ENCODE data around the gene HSBP1.
A peak's percentile ranks its signal among the peaks of the same experiment; 100 is the strongest.

Gene HSBP1

DNA sequence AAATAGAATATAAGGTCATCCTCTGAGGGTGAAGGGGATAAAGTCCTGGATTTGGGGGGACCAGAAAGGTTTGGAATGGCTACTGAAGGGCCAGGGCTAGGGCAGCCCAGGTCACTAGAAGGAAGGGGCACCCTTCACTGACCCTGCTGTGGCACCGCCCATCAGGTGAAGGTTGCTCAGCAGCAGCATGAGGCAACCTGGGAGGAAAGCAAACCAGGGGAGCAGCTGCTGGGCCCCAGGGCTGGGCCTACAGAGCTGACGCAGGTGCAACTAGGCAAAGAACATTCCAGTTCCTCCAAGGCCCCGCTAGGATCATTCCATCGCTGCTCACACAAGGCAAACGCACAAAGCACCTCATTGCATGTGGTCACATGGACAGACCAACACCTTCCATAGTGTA lies 3.4 kb upstream of the HSBP1 start:
- no peak for DNase-seq

DNA sequence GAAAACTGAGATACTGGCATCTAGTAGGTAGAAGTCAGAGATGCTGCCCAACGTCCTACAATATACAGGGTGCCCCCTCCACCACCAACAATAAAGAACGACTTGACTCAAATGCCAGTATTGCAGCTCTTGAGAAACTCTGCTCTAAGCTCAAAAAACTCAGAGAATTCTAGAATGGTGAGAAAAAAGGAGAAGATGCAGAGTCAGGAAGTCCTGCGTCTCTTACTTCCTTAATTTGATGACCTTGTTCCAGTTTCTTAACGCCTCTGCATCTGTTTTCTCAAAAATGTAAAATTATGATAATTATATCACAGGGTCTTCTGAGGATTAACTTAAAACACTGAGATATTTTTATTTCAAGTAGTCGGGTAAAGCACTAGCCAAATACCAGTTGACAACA lies 1.7 kb upstream of the HSBP1 start:
- DNase-seq: peak; percentile 85 to 90

DNA sequence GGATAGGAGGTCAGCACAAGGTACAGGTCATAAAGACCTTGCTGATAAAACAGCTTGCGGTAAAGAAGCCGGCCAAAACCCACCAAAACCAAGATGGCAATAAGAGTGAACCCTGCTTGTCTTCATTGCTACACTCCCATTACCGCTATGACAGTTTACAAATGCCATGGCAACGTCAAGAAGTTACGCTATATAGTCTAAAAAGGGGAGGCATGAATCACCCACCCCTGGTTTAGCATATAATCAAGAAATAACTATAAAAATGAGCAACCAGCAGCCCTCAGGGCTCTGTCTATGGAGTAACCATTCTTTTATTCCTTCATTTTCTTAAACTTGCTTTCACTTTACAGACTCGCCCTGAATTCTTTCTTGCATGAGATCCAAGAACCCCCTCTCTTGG lies 1.0 kb upstream of the HSBP1 start:
- no peak for DNase-seq

DNA sequence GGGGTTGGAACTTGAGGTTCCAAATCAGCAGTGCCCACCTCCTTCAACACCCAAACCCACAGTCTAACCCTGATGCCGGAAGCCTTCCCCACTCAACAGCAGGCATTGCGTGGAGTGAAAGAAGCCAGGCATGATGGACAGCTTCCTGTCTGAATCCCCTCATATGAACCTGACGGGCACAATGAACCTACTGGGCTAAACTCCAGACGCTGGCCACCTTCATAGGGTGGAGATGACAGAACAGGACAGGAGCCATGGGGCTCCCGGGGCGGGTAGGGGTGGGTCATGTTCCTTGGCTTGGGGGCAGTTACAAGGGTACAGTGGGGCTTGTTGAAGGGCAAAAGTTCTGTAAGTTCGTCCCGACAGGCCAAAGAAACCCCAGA lies 460 bp upstream of the HSBP1 start:
- DNase-seq: no peak

DNA sequence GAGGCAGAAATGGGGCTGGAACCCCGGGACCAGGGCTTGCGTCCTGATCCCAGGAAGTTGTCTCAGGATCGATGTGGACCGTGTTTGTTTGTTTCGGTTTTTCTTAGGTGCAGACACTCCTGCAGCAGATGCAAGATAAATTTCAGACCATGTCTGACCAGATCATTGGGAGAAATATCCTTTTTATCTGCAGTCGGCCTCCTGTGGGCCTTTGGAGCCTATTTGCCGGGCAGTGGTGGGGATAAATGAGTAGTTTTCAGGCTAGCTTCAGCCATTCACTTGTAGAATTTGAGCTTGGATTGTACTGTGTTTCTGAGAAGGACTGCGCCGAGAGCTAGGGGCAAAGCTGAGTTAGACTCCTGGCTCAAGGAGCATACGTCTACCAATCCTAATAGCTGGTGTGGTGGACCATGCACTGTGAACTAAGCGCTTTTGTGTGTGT lies 816 bp downstream of the HSBP1 start:
- no peak for DNase-seq

DNA sequence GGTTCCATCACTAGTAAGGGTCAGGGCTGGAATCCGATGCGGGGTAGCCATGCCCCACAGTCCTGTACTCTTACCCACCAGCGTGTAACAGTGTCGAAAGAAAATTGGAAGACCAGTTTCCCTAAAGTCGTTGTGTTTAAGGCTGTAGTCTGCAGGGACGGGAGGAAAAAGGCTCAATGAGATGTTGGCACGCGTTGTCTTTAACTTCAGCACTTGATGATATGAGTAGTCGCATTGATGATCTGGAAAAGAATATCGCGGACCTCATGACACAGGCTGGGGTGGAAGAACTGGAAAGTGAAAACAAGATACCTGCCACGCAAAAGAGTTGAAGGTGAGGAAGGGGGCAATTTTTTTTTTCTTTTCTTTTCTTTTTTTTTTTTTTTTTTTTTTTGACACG lies 1.3 kb downstream of the HSBP1 start:
- no peak for DNase-seq

DNA sequence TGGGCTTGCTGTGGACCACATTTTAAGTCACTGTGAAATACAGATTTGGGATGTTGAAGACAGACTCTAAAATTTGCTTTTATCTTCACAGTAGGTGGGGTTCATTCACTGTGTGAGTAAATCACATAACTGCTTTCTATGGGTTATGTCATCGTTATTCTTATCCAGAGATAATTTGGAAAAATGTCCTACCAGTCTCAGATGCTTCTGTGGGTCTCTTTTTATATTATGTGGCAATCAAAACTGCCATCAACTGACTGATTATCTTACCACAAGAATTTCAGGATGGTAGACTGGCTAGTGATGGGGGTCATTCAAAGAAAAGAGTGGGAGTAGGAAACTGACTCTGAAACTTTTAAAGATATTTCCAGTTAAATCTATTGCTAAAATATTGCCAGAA lies 3.1 kb downstream of the HSBP1 start:
- no peak for DNase-seq

DNA sequence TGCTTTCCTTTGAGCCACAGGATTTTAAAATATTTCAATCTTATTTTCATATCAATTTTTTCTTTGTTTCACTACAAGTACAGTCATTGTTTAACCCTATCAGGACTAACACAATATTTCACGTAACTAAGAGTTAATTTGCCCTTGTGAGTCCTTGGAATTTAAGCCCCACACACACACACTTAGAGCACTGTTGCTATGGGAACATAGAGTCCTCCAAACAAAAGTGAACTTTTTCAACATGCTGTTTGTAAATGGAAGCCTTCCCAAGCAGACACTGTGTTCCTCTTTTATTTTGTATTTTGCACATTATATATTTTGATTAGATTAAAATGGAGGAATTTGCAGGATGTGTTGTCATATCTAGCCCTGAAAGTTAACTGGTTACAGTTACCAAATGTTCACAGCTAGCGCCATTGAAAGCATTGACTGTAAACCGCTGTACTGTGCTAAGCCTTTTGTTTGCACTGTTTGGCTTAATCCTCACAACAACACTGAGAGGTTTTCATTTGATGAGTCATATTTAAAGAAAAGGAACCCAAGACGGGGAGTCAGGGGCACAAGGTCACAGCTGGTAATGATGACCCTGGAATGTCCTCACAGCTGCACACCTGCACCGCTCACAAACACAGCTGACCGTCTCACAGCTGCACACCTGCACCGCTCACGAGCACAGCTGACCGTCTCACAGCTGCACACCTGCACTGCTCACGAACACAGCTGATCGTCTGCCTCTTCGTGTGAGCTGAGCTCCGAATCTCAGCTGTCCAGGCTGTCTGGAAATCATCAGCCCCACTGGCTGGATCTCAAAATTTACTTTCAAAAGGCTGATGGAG lies 6.3 kb downstream of the HSBP1 start:
- peak in 1 of 2 experiments; percentile 14 for DNase-seq

DNA sequence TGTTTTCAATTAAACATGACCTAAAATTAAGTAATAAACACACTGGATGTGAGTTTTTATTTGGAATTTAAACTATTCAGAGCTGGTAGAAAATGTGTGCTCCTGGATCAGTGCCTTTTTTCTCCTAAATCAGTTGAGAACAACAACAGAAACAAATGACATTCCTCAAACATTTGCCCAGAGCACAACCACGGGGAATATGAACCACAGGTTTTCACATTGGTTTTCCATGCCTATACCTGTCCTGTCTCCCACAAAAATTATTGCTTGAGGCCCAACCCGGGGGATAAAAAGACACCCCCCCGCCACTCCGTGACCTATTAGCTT lies 6.8 kb downstream of the HSBP1 start:
- DNase-seq: no peak

DNA sequence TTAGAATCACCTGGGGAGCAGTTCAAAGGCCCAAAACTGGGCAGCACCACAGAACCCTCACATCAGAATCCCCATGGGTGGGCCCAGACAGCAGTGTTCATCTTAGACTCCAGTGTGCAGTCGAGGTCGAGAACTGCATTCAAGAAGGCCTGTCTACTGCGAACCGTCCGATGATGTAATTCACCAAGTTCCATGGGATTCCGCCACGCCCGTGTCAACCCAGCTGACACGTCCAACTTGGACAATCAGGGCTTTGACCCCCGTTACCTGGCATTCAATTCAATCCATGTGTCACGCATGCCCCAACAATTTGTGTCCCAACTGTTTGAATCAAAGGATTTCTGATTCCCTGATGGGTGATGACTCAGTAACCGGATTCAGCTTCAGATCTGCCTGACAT lies 9.2 kb downstream of the HSBP1 start:
- no peak for DNase-seq

DNA sequence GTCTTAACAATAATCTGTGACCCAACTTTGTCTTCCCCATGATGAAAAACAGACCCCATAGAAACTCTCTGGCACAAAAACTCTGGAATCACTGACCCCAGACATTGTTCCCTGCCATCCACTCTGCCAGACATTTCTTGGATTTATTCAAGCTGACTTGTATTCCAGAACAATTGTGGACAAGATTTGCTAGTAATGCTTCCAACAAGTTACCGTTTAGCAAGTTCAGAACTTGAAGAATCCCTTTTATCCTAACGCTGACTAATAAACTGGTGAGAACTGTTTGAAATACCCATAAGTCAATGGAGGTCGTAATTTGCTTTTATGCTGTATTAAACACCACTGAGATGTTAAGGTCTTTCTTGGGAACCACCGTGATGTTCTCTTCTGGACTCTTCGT lies 10.5 kb downstream of the HSBP1 start:
- DNase-seq: no peak

DNA sequence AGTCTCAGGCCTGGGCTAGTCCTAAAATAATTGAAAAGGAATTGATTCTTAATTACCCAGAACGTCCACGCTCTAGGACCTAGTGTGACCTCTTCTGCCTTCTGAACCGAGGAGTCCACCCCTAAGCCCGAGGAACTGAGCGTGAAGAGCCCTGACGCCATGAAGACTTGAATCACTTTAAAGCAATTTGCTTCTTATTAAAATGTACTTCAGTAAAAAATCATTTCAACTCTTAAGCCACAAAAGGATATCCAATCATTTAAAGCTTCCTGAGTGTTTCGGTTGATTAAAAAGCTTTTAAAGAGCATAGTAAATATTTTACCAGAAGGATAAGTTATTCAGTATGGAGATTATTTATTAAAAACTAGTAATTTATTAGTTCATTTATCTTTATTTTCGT lies 11.6 kb downstream of the HSBP1 start:
- no peak for DNase-seq

DNA sequence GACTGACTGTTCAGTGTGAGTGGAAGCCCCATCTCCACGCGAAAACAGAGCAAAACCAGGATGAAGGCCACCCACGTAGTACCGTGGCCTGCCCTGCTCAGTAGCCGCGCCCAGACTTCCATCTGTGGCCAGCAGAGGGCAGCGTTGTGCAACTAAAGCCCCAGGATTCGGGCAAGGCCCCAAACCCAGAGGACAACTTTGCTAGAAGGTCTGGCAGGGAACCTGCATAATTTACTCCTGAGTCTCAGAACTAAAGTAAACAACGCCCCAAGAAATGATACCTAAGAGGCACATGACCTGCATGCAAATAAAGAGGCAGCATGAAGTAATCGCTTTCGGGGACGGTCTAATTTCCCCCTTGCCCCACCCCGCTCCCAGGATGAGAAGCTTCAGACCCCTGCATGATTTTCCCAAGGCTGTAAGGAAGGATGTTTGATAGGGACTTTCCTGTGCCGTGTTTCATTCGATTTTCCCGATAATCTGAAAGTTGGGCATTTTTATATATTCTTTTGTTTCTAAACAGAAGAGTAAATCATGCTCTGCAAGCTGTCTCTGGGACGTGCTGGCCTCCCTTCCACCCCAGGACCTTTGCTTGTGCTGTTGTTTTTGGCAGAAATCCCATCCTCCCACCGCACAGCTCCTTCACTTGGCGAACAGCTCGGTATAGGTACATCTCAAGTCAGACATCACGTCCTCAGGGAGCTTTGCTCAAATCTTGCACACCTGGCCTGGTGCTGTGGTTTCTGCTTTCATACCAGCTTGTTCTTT lies 18.6 kb downstream of the HSBP1 start:
- peak; percentile 54 to 66 for DNase-seq

DNA sequence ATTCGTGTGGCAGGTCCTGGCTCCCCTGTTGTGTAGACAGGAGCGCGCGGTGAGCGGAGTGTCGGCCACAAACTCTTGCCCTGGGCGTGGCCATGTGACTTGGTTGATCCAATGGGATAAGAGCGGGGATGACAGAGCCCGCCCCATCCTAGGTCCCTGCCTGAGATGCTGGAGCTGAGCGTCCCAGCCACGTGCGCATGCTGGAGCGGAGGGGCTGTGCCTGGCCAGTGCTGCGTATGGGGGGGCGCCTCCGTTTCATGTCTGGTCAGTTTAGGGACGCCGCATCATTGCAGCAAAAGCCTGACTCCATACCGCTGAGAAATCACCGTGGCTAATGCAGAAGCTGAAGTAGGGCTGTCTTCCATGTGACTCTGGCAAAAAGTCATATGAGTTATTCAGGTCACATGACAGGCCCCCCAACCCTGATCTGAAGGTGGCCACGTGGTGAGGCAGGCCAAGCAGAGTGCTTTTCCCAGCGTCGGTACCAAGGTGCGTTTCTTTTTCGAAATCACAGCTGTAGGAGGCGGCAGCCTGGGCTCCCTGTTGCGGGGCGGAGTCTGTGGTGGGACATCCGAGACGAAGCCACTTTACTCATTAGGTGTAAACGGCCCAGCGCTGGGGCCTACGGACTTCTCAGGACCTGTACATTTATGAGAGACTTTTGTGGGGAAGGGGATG lies 22.5 kb downstream of the HSBP1 start:
- no peak for DNase-seq

DNA sequence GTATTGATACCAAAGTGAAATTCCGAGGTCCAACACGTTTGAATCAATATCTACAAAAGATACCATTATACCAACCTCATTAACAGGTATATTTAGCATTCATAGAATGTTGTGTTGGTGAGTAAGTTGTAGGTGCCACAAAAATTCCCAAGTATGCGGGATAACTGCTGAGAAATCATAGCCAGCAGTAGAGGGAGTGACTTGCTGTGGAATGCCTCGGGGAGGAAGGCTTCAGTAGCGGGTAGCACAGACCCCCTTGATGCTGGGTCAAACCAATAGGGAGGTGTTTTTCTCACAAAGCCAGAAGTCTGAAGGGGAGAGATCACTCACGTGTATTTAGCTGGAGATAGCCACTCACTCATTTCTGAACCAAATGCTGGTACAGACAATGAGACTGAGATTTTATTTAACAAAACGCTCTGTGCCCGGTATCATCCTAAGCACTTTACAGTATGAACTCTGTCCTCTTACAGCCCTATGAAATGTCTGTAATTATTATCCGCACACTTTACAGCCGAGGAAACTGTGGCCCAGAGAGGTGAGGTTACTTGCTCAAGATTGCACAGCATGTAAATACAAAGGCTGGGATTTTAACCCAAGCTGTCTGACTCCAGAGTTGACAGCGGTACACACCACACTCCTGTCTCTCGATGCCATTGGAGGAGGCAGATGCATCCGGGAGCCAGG lies 23.1 kb downstream of the HSBP1 start:
- DNase-seq: no peak

DNA sequence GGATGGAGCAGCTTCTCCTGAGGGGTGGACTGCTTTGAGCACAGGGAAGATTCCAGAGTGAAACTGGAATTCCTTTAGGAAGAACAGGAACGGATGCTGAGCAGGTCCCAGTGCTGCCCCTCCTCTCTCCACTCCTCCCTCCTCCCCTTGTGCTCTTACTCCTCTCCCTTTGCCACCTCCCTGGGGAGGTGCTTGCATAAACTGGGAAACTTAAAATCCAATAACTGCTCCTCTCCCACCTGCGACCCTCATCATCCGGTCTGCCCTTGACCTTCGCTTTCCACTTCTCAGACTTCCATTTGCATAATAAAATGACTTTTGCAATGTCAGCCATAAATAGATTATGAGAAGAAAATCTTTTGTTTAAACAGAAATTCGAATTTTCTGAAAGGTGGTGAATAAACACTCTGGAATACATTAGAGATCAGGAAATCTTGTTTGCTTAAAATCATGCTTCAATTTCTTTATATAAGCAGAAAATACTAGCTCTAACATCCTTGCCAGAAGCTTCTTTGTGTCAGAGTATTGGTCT lies 23.7 kb downstream of the HSBP1 start:
- DNase-seq: no peak

DNA sequence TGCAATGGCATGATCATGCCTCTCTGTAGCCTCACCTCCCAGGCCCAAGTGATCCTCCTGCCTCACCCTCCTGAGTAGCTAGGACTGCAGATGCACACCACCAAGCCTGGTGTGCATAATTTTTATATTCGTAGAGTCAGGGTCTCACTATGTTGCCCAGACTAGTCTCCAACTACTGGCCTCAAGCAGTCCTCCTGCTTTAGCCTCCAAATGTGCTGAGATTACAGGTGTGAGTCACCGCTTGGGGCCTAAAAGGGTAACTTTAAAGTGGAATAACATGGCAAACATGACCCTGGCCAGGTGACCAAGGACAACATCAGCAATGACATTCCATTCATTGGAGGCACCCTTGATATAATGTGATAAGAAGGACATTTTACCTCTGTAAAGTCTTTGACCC lies 26.1 kb downstream of the HSBP1 start:
- DNase-seq: no peak

DNA sequence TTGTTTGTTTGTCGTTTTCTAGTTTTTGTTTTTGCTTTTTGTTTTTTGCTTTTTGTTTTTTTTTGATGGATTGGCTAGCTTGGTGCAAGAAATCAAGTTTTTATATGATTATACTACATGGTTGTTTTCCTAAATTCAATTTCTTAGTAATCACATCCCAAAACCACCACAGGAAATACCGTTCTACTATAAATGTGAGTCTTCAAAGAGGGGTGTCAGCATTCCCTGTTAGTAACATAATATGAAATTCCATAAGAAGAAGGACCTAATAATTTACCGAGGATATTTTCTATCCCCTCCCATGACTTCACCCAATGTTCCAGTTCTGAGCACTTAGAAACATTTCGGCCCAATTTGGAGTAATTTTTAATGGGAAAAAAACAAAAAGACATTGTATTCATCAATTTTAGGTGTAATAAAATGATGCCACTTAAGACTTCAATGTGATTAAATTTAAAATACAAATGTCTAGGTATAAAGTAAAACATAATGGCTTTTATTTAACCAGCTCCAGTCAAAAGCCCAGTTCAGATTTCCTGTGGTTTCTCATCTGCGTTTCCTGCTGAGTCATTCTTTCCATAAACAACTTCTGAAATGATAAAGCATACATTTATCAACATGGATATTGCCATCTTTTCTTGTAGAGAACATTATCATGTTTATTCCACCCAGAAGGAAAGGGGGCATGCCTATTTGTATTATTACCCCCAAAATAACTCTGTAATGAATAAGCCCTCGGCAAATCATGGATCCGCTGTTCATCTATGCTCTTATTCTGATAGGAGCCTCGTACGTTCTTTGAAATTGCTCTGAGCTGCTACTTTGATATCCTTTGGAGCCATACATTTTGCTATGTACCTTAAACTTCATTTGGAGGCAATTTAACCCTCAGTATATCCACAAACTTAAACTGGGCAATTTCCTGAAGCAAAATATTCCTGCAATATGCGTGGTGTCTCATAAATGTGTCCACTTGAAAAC lies 28.1 kb downstream of the HSBP1 start:
- peak in 1 of 2 experiments; percentile 2 for DNase-seq

DNA sequence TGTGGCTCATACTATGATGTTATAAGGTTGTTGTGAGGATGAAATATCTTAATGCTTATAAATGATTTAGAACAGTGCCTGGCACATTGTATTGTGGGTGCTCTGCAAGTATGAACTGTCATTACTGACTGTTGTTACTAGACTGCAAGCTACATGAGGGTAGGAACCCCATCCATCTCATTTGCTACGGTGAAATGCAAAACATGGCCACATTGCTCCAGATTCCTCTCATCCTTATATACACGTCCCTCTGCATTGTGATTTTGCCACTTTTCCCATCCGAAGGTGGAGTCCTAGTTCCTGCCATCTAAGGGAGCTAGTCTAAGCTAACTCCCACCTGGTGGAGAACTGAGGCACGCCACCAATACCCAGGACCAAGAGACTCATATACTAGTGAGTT lies 29.8 kb downstream of the HSBP1 start:
- DNase-seq: no peak

DNA sequence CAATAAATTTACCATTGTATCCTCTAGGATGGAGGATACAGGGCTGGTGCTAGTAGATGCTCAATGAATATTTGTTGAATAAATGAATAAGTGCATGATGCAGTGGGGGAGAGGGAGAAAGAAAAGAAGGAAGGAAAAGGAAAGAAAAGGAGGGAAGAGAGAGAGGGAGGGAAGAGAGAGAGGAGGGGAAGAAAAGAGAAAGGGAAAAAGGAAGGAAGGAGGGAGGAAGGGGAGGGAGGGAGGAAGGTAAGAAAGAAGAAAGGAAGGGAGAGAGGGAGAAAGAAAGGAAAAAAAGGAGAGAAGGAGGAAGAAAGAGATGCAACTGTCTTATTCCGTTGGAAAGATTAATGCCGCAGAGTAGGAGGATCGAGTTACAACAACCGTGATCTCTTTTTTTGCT lies 30.4 kb downstream of the HSBP1 start:
- no peak for DNase-seq

DNA sequence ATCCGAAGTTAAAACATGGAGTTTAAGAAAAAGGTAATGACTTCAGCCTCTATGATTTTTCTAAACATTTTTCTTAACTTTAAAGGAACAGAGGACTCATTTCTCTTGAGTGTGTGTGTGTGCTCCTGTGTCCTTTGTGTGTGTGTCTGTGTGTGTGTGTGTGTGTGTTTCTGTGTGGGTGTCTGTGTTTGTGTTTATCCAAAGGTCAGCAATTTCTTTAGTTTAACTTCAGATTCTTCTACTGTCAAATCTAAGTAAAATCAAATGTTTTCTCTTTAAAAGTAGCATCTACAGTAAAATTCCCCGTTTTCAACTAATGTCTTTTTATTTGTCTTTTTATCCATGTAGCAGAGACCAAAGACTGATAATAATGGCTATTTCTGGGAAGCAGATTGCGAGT lies 31.8 kb downstream of the HSBP1 start:
- DNase-seq: no peak

DNA sequence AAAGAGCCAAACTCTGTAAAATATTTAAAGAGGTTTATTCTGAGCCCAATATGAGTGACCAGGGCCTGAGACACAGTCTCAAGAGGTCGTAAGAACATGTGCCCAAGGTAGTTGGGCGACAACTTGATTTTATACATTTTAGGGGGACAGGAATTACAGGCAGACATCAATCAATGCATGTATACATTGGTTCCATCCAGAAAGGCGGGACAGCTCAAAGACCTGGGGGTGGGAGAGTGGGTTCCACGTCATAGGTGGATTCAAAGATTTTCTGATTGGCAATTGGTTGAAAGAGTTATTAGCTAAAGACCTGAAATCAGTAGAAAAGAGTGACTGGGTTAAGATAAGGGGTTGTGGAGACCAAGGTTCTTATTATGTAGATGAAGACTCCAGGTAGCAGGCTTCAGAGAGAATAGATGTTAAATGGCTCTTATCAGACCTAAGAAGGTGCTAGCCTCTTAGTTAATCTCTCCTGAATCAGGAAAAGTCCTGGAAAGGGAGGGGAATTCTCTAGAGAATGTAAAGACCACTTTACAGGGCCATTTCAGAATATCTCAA lies 32.4 kb downstream of the HSBP1 start:
- DNase-seq: no peak
